Keratinocyte (primary cell): ENCODE data around the gene KRT84. TPM values are rescaled to one million over a fixed set of nuclear protein-coding genes. Genes with fewer than 3 reads are reported as not detected.

Experiments
- DNase-seq: peaks from one replicate; pipeline ENCODE4 v3.0.0-alpha.2; 2011; ENCODE audit warnings: low read depth, missing footprints, low spot score
- FAIRE-seq: peaks from 2 replicates; lab custom pipeline; 2011; peaks lifted over from hg19 to GRCh38; lab: Jason Lieb, UNC
- H2AFZ ChIP-seq: 2 replicates; pipeline ENCODE4 v1.6.0; 2012; ENCODE audit warnings: low read length, control low read depth, inconsistent platforms; ENCODE audit not compliant: control insufficient read depth
- H3K27ac ChIP-seq: 2 replicates; pipeline ENCODE4 v1.5.1; 2011; ENCODE audit warnings: low read length; ENCODE audit not compliant: control insufficient read depth, insufficient read depth
- H3K27me3 ChIP-seq: 3 replicates; pipeline ENCODE4 v1.6.0; 2011; ENCODE audit warnings: low read length; ENCODE audit not compliant: control insufficient read depth, insufficient read depth; ENCODE audit errors: extremely low read depth
- H3K36me3 ChIP-seq, 2 experiments: 2 replicates in 1 of 2; 3 replicates in 1 of 2; pipeline ENCODE4 v1.5.1; 2011; ENCODE audit warnings: low read length in 2 of 2, mild to moderate bottlenecking in 1 of 2; ENCODE audit not compliant: control insufficient read depth in 2 of 2, insufficient read depth in 2 of 2; ENCODE audit errors: extremely low read depth in 1 of 2
- H3K4me1 ChIP-seq: 3 replicates; pipeline ENCODE4 v1.5.1; 2011; ENCODE audit warnings: low read length; ENCODE audit not compliant: control insufficient read depth, insufficient read depth; ENCODE audit errors: extremely low read depth
- H3K4me2 ChIP-seq: 3 replicates; pipeline ENCODE4 v1.6.0; 2011; ENCODE audit warnings: low read depth, low read length; ENCODE audit not compliant: control insufficient read depth, insufficient read depth; ENCODE audit errors: extremely low read depth
- H3K4me3 ChIP-seq, 3 experiments: fragments of 200-600 bp in 1 of 3; sonication (generic) in 1 of 3; 2 replicates in 2 of 3; 3 replicates in 1 of 3; pipeline ENCODE4 v1.5.1; 2011 to 2016; ENCODE audit warnings: low read length in 3 of 3, mild to moderate bottlenecking in 3 of 3, control low read depth in 2 of 3, inconsistent platforms in 1 of 3, low read depth in 1 of 3, mixed read lengths in 1 of 3, mixed run types in 1 of 3, moderate library complexity in 1 of 3; ENCODE audit not compliant: control insufficient read depth in 2 of 3, insufficient read depth in 2 of 3; ENCODE audit errors: extremely low read depth in 1 of 3
- H3K79me2 ChIP-seq: 2 replicates; pipeline ENCODE4 v1.6.0; 2012; ENCODE audit warnings: low read length; ENCODE audit not compliant: control insufficient read depth, insufficient read depth
- H3K9ac ChIP-seq: 3 replicates; pipeline ENCODE4 v1.6.0; 2011; ENCODE audit warnings: low read length; ENCODE audit not compliant: control insufficient read depth, insufficient read depth; ENCODE audit errors: extremely low read depth
- H3K9me1 ChIP-seq: 3 replicates; pipeline ENCODE4 v1.6.0; 2011; ENCODE audit warnings: low read length; ENCODE audit not compliant: control insufficient read depth, insufficient read depth; ENCODE audit errors: extremely low read depth
- H3K9me3 ChIP-seq: 2 replicates; pipeline ENCODE4 v1.5.1; 2012; ENCODE audit warnings: low read depth, low read length; ENCODE audit not compliant: control insufficient read depth
- H4K20me1 ChIP-seq: 3 replicates; pipeline ENCODE4 v1.6.0; 2011; ENCODE audit warnings: low read length; ENCODE audit not compliant: control insufficient read depth, insufficient read depth; ENCODE audit errors: extremely low read depth
- EZH2 ChIP-seq: IDR thresholded peaks from one replicate; pipeline ENCODE4 v1.6.1; 2012; ENCODE audit warnings: inconsistent platforms, mild to moderate bottlenecking, low read length, moderate library complexity
- dilution Hi-C: fragments of 300-500 bp; cut with MboI; formaldehyde crosslinking; loops from one replicate; pipeline ENCODE4 v1.7.0; 2020; ENCODE audit warnings: low sequenced_read_pairs; ENCODE audit not compliant: extremely low pct_ligation_motif_present
- polyA plus RNA-seq, 5 experiments: library from polyadenylated mRNA; depleted of rRNA in 3 of 5; stranded (reverse) in 3 of 5; stranded (forward) in 1 of 5; unstranded in 1 of 5; fragments of >200 nt; gene quantifications; 1 replicate in 1 of 5; 2 replicates in 3 of 5; 3 replicates in 1 of 5; pipeline versions ENCODE4 v1.2.1 to v1.2.3, GENCODE V29; 2011 to 2012; ENCODE audit warnings: missing spikeins in 2 of 5, low read depth in 1 of 5, low replicate concordance in 1 of 5
- TF ChIP-seq, protein P1 (sequence below), 3 experiments: IDR thresholded peaks in 1 of 3; conservative IDR thresholded peaks in 1 of 3; optimal IDR thresholded peaks in 1 of 3; 2 replicates in 2 of 3; 3 replicates in 1 of 3; pipeline versions ENCODE3 to v1.5.1; 2011; ENCODE audit warnings: low read length in 3 of 3, mild to moderate bottlenecking in 3 of 3, moderate library complexity in 2 of 3, control low read depth in 1 of 3, inconsistent platforms in 1 of 3; ENCODE audit not compliant: insufficient read depth in 2 of 3; ENCODE audit errors: extremely low read depth in 1 of 3

Gene KRT84
- polyA plus RNA-seq, 1 donor (not counting 4 experiments of a cell fraction or from before 2014, with no cell fraction given) = 0.10 TPM

DNA sequence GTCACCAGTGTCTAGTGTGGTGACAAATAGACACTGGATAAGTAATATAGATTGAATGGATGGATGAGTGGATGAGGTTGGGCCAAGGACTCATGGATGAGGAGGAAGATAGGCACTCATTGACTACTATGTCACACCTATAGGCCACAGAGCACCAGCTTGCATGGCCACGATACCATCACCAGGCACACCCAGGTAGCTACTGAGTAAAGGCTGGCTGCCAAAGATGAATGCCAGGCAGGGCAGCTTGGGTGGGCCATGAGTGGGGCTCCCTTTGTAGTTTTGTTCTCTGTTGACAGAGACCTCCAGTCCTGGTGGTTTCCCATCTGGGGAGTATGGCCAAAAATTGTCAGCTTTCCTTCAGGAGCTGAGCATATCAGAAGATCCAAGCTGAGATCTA, 53.1 kb downstream of the KRT84 start:
- Histone ChIP-seq H3K9me1 (no peaks in the 10 kb centered on the region), H3K27ac (no peak overlapping the region), H3K27me3 (no peaks in the 10 kb centered on the region), H3K4me2 (no peak overlapping the region), H3K9ac (no peak overlapping the region), H4K20me1 (no peaks in the 10 kb centered on the region), H3K79me2 (no peaks in the 10 kb centered on the region), H3K36me3 (no peaks in the 10 kb centered on the region), H3K9me3 (no peaks in the 10 kb centered on the region), H2AFZ (no peak overlapping the region), H3K4me3 (no peak overlapping the region), H3K4me1 (peaks cover 10% of the 10 kb centered on the region)
- no peak for FAIRE-seq
- TF ChIP-seq, protein P1, sequence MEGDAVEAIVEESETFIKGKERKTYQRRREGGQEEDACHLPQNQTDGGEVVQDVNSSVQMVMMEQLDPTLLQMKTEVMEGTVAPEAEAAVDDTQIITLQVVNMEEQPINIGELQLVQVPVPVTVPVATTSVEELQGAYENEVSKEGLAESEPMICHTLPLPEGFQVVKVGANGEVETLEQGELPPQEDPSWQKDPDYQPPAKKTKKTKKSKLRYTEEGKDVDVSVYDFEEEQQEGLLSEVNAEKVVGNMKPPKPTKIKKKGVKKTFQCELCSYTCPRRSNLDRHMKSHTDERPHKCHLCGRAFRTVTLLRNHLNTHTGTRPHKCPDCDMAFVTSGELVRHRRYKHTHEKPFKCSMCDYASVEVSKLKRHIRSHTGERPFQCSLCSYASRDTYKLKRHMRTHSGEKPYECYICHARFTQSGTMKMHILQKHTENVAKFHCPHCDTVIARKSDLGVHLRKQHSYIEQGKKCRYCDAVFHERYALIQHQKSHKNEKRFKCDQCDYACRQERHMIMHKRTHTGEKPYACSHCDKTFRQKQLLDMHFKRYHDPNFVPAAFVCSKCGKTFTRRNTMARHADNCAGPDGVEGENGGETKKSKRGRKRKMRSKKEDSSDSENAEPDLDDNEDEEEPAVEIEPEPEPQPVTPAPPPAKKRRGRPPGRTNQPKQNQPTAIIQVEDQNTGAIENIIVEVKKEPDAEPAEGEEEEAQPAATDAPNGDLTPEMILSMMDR (optimal IDR thresholded peaks at IDR 0.05 in 1 of 3, IDR thresholded peaks at IDR 0.05 in 1 of 3, conservative IDR thresholded peaks at IDR 0.05 in 1 of 3; ENCODE audit: extremely low read depth in 1 of 3, insufficient read depth in 2 of 3, low read length in 3 of 3) = no peak
- no peak for TF ChIP-seq EZH2
- DNase-seq = no peak
- dilution Hi-C loops = no loop called here

DNA sequence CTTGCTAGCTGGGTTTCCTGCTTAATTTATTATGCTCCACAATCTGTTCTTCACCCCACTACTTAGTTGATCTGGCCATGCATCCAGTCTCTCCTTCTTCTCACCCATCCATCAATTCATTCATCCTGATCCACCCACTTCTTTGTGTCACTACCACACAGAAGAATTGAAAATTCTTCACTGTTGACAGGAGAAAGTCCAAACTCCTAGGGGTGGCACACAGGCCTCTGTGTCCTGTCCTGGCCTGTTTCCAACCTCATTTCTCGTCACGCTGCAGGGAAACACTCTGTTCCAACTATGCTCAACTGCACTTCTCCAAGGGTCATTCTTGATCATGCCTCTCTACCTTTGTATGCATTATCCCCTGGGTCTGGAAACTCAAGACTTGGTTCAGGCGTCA, 53.6 kb downstream of the KRT84 start:
- H2AFZ ChIP-seq = no peak overlapping the region
- H3K27ac ChIP-seq = no peak overlapping the region
- H3K79me2 ChIP-seq = no peaks in the 10 kb centered on the region
- FAIRE-seq (no peak), DNase-seq (no peak)
- dilution Hi-C loops = no loop called here
- no peaks in the 10 kb centered on the region for H3K9me1 ChIP-seq
- no peak overlapping the region for H3K9ac ChIP-seq
- H3K27me3 ChIP-seq = no peaks in the 10 kb centered on the region
- no peak for TF ChIP-seq EZH2
- TF ChIP-seq, protein P1 (optimal IDR thresholded peaks at IDR 0.05 in 1 of 3, IDR thresholded peaks at IDR 0.05 in 1 of 3, conservative IDR thresholded peaks at IDR 0.05 in 1 of 3; ENCODE audit: extremely low read depth in 1 of 3, insufficient read depth in 2 of 3, low read length in 3 of 3) = no peak
- H3K4me1 ChIP-seq = peaks cover 13% of the 10 kb centered on the region
- H3K4me2 ChIP-seq = no peak overlapping the region
- no peak overlapping the region for H3K4me3 ChIP-seq
- H3K9me3 ChIP-seq = no peaks in the 10 kb centered on the region
- H4K20me1 ChIP-seq = no peaks in the 10 kb centered on the region
- no peaks in the 10 kb centered on the region for H3K36me3 ChIP-seq
